Brain microvascular endothelial cell (primary cell): ENCODE measurements around the gene NHSL1.

ENCODE experiments used
- DNase-seq: peaks from one replicate; pipeline ENCODE4 v3.0.0-alpha.2; 2020
- H3K27ac ChIP-seq: fragments of 250-450 bp; sonication (Bioruptor Pico); 2 replicates; pipeline ENCODE4 v1.5.1; 2020; ENCODE audit warnings: mild to moderate bottlenecking, moderate library complexity
- H3K27me3 ChIP-seq: fragments of 250-450 bp; sonication (Bioruptor Pico); replicated peaks from 2 replicates; pipeline ENCODE4 v1.5.1; 2020; ENCODE audit warnings: mild to moderate bottlenecking
- H3K36me3 ChIP-seq: fragments of 250-450 bp; sonication (Bioruptor Pico); replicated peaks from 2 replicates; pipeline ENCODE4 v1.5.1; 2020; ENCODE audit warnings: mild to moderate bottlenecking
- H3K4me3 ChIP-seq: 2 replicates; pipeline ENCODE4 v1.5.1; 2011; ENCODE audit warnings: low read depth, mild to moderate bottlenecking, control low read depth, low read length, moderate library complexity
- in situ Hi-C: cut with HindIII; loops from 2 replicates; pipeline ENCODE4 v1.10.0; 2017; ENCODE audit warnings: low sequenced_read_pairs, low pct_ligation_motif_present
- TF ChIP-seq, protein P1 (sequence below): IDR thresholded peaks from 2 replicates; pipeline ENCODE4 v1.5.1; 2011; ENCODE audit warnings: low read depth, mild to moderate bottlenecking, moderate library complexity, low read length, control low read depth, inconsistent platforms; ENCODE audit errors: missing control alignments

Gene NHSL1

GRCh38 chr6:138500045-138500665, 861 bp upstream of the NHSL1 start:
- in situ Hi-C loops: no loop called here
- no peaks in the 10 kb centered on the region for H3K36me3 ChIP-seq
- no peak for DNase-seq
- H3K4me3 ChIP-seq: no peak overlapping the region
- no peaks in the 10 kb centered on the region for H3K27me3 ChIP-seq
- TF ChIP-seq, protein P1, sequence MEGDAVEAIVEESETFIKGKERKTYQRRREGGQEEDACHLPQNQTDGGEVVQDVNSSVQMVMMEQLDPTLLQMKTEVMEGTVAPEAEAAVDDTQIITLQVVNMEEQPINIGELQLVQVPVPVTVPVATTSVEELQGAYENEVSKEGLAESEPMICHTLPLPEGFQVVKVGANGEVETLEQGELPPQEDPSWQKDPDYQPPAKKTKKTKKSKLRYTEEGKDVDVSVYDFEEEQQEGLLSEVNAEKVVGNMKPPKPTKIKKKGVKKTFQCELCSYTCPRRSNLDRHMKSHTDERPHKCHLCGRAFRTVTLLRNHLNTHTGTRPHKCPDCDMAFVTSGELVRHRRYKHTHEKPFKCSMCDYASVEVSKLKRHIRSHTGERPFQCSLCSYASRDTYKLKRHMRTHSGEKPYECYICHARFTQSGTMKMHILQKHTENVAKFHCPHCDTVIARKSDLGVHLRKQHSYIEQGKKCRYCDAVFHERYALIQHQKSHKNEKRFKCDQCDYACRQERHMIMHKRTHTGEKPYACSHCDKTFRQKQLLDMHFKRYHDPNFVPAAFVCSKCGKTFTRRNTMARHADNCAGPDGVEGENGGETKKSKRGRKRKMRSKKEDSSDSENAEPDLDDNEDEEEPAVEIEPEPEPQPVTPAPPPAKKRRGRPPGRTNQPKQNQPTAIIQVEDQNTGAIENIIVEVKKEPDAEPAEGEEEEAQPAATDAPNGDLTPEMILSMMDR: no peak
- H3K27ac ChIP-seq: no peak overlapping the region

DNA sequence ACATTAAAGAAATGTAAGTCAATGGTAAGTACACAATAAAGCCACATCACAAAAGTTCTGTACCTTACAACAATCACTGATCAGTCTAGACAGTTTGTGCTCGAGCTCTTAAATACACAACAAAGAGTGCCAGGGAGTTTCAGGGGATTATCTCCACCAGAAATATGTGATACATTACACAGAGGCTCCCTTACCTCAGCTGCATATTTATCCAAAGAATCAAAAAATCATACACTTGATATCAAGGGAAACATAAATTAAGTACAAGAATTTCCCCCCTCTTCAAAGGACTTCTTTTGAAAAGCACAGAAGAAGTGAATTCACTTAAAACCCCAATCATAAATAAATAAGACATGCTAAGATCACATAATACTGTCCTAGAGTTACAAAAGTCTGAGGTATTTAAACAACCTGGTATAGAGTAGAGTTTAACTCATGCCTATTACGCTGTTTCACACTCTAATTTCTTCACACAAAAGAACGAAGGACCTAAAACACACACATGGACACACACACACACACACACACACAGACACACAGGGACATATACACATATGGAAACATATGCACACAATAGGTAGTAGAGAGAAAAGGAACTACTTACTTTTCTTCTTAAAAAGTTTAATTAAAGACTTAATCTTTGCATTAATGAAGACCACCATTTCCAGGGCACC, 528 bp downstream of the NHSL1 start:
- no peak overlapping the region for H3K27ac ChIP-seq
- in situ Hi-C loops: no loop called here
- TF ChIP-seq, protein P1: no peak
- no peak for DNase-seq
- no peaks in the 10 kb centered on the region for H3K27me3 ChIP-seq
- peaks cover 5% of the 10 kb centered on the region for H3K36me3 ChIP-seq
- no peak overlapping the region for H3K4me3 ChIP-seq

GRCh38 chr6:138497286-138497685, 2.0 kb downstream of the NHSL1 start:
- TF ChIP-seq, protein P1: no peak
- Histone ChIP-seq H3K4me3 (no peak overlapping the region), H3K27me3 (no peaks in the 10 kb centered on the region), H3K36me3 (peaks cover 5% of the 10 kb centered on the region), H3K27ac (no peak overlapping the region)
- in situ Hi-C loops: no loop called here
- no peak for DNase-seq

- Histone ChIP-seq H3K27ac (no peak overlapping the region), H3K27me3 (no peaks in the 10 kb centered on the region), H3K4me3 (no peak overlapping the region), H3K36me3 (peaks cover 5% of the 10 kb centered on the region)
- no peak for DNase-seq
- in situ Hi-C loops: no loop called here
- TF ChIP-seq, protein P1: no peak
These were observed 5.0 kb downstream of the NHSL1 start for GRCh38 chr6:138494312-138494711.

GRCh38 chr6:138493413-138493812, 5.9 kb downstream of the NHSL1 start:
- H3K36me3 ChIP-seq: peaks cover 5% of the 10 kb centered on the region
- H3K4me3 ChIP-seq: no peak overlapping the region
- no peak overlapping the region for H3K27ac ChIP-seq
- peak; percentile 25 for DNase-seq
- in situ Hi-C loops: no loop called here
- TF ChIP-seq, protein P1: no peak
- no peaks in the 10 kb centered on the region for H3K27me3 ChIP-seq
